Measurements from ENCODE around the gene SLC17A1.

SLC17A1 gene, protein sequence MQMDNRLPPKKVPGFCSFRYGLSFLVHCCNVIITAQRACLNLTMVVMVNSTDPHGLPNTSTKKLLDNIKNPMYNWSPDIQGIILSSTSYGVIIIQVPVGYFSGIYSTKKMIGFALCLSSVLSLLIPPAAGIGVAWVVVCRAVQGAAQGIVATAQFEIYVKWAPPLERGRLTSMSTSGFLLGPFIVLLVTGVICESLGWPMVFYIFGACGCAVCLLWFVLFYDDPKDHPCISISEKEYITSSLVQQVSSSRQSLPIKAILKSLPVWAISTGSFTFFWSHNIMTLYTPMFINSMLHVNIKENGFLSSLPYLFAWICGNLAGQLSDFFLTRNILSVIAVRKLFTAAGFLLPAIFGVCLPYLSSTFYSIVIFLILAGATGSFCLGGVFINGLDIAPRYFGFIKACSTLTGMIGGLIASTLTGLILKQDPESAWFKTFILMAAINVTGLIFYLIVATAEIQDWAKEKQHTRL

DNA sequence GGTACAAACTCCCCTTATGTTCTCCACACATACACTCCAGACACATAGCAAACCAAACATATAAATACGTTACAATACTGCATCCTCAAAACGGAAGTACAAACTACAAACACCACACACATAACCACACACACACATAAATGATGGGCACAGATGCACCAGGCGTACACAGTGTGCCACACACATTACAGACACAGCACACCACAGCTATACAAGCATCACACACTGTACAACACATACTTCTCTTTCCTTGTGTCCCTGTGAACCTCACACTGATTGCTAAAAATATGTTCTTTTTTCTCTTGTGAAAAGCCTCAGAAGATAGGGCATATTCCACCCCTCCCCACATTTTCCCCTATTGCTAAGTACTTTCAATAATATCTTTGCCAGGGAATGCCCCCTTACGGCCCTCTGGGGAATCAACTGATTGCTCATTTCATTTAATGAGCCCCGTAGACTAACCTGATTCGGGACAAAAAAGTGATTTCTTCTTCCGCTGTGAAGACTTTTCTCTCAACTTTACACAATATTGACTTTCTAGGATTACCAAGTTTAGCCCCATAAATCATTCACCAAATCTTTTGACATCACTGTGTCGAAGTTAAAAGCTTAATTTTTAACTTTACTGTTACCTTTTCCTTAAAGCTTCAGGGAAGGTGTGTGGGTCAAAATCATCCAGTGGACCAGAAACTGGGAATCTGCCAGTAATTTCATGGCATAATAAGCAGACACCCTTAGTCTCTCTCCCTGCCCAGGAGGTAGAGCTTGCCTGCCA lies at the start of gene SLC17A1:
Gene SLC17A1, minus strand, starts transcription at position 521 of the 775 bp plus-strand sequence. CDS start 1,495 bp downstream, outside the sequence.
- DNase-seq (ENCODE audit: low spot score) = no peak

DNA sequence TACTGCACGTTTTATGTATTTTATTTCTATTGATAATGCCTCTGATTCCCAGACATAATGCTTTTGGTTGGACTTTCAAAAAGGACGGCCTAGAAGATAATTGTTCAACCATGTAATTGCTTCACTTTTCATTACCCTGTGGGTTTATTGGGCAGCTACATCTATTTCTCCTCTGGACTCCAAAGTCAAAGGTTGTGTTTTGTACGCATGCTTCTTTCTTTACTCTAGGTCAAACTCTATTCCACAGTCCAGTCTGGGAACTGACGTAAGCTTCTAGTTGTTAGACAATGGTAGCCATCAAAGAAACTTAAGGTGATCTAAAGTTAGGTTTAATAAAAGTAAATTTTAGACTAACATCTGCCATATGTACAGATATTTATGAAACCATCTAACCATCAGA lies 48.7 kb upstream of the SLC17A1 start:
- no peak for DNase-seq (ENCODE audit: low spot score)

DNA sequence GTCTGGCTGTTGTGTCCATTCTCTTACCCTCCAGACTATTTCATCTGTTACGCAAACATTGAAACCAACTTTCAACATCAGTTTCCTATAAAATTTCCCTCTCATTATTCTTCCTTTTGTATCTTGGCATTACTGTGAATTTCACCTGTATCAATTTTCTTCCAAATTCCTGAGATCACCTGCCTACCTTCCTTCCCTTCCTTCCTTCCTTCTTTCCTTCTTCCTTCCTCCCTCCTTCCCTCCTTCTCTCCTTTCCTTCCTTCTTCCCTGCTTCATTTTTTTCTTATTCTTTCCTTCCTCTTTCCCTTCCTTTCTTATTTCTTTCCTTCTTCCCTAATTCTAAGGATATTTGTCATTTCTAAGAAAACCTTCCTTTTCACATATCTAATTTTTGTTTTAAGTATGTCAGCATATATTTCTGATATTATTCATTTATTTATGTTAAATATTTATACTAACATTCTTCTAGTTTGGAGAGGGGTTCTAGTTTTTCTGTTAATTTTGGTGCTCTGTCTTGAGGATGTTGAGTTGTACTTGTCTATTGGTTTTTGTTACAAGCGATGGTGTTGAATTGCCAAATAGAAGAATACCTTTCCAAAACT lies 47.0 kb upstream of the SLC17A1 start:
- no peak for DNase-seq (ENCODE audit: low spot score)

DNA sequence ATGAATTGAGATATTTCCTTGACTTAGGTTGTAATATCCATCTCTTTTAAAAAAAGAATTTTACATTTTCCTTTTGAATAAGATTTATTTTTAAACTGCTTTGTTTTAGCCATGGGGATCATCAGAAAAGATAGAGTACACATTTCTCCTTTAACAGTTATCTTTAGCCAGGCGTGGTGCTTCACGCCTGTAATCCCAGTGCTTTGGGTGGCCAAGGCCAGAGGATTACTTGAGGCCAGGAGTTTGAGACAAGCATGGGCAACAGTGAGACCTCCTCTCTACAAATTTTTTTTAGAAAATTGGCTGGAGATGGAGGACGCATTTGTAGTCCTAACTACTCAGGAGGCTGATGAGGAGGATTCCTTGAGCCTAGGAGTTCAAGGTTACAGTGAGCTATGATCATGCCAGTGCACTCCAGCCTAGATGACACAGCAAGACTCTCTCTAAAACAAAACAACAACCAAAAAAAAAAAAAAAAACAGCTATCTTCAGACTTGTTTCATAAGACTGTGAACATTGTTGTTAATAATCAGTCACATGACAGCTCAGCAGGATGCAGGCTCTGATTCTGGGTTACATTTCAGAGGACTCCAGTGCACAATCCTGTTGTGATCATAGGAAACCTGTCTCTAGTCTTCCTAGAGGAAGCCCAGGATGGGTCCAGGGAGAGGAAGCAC lies 44.2 kb upstream of the SLC17A1 start:
- DNase-seq (ENCODE audit: low spot score) = no peak

DNA sequence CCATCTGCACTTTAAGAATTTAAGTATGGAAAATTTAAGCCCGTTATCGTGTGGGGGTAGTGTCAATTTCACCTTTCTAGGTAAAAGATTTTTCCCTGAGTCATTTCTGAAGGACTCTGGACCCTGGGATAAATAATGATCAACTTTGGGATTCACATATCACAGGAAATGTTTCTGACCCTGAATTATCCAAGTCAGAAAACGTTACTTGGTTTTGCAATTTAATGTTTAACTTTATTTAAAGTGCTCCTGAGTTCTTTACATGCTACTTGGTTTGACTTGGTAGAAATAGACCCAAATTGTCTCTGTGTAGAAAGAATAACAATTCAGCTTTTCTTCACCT lies 43.7 kb upstream of the SLC17A1 start:
- no peak for DNase-seq (ENCODE audit: low spot score)

DNA sequence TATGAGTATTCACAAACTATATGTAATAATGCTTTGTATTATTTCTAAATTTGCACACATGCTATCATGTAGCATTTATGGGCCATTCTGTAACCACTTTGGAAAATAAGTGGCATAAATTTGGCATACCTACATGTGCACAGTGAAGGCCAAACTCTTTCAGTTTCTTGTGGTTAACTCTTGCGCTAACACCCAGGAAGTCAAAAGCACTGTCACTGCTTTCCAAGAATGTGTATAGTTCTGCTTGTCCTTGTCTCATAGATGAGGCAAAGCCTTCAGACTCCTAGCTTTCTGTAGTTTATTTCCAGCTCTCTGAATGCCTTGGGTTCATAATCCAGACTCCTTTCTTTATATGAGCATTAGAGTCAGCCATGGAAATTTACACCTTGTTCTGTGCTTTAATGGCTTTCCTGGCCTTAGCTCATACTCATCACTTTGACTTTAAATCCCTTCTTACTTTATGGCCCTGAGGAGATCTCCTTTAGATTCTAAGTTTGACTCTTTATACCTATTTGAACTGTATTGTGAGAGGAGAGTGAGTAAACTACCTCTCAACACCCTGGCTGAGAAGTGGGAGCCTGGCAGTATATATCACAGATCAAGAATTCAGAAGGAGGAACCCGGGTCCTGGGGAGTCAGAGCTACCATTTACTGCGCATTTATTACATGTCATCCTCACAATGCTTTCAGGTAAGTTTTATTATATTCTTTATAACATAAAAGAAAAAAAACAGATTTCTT lies 43.1 kb upstream of the SLC17A1 start:
- no peak for DNase-seq (ENCODE audit: low spot score)

DNA sequence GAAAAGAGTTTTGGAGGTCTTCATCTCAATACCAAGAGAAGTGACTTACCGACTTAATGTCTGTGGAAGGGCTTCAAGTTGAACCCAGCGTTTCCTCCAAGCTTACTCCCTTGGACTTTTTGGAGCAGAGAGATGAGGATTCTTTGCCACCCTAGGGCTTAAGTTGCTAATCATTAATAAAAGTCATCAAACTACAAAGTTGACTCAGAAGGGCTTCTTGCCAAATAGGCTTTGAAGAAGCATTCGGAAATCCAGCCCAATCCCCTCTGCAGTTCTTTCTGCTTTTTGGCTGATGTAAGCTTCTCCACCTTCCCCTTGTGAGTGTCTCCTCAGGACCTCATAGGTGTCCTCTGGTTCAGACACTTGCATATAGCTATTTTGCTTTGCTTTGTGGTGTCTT lies 42.3 kb upstream of the SLC17A1 start, which contains the start of gene SLC17A3:
Gene SLC17A3, minus strand, starts transcription at position 126 of the 400 bp plus-strand sequence. CDS start 5,856 bp downstream, outside the sequence.
- no peak for DNase-seq (ENCODE audit: low spot score)

DNA sequence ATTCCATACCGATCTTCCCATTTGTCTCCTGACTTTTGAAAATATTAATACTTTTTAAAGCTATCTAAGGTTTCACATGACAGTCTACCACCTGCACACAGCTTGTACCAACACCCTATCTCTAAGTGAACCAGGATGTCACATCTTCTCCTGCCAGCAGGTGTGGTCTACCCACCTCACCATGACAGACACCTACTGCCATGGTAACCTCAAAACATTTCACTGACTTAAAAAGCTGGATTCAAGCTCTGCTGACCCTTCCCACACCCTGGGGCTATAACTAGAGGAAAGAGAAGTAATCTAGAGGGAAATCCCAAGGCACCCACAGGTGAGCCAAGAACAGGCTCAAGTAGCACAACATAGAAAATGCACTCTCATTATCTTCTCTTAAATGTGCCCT lies 41.0 kb upstream of the SLC17A1 start:
- no peak for DNase-seq (ENCODE audit: low spot score)

DNA sequence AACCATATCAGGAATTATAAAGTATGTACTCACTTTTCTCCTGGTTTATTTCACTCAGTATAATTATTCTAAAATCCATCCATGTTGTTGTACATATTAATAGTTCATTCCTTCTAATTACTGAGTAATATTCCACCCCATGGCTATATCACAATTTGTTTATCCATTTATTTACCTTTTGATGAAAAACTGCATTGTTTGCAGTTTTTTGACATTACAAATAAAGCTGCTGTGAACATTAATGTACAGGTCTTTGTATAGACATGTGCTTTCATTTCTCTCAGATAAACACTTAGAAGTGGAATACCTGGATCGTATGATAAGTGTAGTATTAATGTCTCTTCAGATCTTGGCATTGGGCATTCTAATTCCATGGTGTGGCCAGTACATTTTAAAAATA lies 38.0 kb upstream of the SLC17A1 start:
- DNase-seq (ENCODE audit: low spot score) = no peak

DNA sequence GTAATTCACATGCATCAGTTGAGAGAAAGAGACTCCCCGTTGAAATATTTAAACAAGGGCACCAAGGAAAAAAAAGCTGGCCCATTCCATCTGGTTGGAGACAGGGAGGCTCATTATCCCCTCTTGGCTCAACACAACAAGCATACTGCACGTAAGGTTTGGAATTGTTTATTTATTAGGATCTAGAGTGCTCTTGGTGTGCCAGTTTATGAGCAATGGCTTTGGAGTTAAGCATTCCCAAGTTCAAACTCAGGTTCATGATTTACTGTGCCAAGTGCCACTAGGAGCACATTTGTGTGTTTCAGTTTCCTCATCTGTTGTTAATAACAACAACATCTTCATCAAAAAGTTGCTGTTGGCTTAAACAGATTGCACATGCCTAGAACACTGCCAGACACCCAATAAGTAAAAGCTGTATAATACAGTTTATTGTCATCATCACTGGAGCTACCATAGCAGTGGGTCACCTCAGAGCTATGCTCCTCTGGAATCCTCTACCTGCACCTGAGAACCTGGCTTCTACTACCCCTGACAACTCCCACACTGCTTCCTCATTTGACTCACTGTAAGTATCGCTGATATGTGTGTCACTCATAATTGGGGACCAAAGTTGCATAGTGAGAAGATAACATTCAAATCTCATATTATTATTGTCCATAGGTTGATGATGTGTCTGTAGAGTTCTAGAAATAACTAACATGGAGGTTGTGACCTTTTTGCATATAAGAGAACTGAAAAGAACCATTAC lies 36.8 kb upstream of the SLC17A1 start:
- no peak for DNase-seq (ENCODE audit: low spot score)

DNA sequence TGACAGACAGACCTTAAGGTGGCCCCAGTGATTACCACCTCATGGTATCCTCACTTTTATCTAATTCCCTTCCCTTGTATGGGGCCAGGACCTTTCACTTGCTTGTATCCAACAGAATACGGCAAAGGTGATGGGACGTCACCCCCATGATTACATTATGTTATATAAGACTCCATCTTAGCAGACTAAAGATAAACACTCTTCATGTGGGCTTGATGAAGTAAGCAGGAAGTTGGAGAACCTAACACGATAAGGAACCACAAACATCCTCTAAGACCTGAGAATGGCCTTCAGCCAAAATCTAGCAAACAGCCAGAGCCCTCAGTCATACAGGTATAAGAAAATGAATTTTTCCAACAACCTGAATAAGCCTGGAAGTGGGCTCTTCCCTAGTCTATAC lies 34.2 kb upstream of the SLC17A1 start:
- DNase-seq (ENCODE audit: low spot score) = no peak

DNA sequence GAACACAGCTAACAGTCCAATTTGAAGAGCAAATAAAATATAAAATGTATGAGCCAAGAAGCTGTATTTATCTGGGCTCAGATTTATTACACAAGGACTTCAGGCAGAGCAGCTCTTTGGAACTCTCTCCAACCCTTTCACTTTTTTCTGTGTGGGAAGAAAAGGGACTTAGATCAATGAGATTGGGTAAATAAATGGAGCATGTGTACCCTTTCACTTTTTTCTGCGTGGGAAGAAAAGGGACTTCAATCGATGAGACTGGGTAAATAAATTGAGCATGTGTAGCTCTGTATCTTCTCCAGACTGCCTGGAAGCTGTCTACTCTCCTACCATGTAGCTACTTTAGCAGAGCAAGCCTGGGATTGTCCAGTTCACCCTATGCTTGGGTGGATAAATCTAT lies 31.5 kb upstream of the SLC17A1 start:
- no peak for DNase-seq (ENCODE audit: low spot score)

DNA sequence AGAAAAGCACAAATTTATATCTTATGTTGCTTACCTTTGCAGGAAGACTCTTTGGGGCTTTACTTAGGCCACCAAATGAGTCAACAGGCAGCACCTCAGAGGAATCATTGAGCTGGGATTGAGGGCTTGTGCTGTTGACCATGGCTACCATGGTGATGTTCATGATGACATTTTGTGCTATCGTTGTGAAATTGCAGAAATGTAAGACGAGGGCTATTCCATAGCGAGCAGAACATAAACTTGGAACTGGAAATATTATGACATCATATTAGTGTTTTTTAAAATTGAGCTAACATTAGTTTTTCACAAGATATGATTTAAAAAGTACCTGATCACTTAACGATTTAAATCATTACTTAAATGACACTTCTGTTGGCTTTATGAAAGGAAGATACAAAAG lies 30.3 kb upstream of the SLC17A1 start:
- DNase-seq (ENCODE audit: low spot score) = no peak

DNA sequence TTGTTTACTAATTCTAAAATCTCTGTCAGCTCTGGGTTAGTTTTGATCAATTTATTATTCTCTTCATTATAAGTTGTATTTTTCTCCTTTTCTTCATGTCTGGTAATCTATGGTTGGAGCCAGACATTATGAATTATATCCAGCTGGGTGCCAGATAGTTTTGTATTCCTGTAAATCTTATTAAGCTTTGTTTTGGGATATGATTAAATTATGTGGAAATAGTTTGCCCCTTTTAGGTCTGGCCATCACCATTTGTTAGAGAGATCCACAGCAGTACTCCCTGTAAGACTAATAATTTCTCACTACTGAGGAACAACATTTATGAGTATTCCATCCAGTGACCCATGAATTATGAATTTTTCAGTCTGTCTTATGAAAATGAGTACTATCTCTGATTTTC lies 20.9 kb upstream of the SLC17A1 start:
- no peak for DNase-seq (ENCODE audit: low spot score)

DNA sequence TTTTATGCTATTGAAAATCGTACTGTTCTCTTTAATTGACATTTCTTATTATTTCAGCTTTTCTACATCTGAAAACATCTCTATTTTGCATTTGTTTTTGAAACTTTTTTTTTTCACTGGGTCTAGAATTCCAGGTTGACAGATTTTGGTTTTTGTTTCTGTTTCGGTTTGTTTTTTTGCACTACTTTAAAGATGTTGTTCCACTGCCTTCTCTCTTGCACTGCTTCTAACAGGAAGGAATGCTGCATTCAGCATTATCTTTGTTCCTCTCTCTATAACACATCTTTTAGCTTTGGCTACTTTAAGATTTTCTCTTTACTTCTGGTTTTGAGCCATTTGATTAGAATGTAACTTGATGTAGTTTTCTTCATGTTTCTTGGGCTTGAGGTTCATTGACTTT lies 20.1 kb upstream of the SLC17A1 start:
- DNase-seq (ENCODE audit: low spot score) = no peak

DNA sequence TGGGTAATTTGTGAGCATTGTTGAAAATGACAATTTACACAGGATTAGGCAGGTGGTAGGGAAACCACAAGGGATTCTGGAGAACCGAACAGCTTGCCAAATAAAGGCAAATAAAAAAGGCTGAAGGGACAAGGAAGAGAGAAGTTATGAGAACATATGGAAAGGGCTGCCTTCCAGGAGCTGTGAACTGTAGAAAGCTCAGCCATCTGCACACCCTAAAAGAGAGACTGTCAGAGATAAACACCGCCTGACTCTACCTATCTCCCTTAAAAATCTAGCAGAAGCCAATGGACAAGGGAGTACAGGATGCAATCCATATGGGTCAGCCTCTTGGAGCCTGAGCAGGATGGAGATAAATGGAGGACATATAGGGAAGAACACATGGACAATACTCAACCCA lies 12.7 kb upstream of the SLC17A1 start:
- no peak for DNase-seq (ENCODE audit: low spot score)

DNA sequence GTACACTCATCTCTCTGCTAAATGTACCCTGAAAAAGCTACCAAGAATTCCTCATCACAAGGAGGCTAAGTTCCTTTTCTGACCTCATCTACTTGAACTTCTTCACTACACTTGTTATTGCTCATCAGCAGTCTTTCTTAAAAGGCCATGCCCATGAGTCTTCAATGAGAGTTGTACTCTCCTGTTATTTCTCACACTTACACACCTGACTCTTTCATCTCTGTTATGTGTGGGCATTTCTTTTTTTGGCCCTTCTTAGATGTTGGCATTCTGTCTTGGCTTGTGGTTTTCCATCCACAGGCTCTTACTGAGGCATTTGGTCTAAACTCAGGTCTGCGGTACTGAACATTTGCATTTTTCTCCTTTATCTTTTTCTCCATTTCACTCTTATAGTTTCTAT lies 10.7 kb upstream of the SLC17A1 start:
- DNase-seq (ENCODE audit: low spot score) = no peak

DNA sequence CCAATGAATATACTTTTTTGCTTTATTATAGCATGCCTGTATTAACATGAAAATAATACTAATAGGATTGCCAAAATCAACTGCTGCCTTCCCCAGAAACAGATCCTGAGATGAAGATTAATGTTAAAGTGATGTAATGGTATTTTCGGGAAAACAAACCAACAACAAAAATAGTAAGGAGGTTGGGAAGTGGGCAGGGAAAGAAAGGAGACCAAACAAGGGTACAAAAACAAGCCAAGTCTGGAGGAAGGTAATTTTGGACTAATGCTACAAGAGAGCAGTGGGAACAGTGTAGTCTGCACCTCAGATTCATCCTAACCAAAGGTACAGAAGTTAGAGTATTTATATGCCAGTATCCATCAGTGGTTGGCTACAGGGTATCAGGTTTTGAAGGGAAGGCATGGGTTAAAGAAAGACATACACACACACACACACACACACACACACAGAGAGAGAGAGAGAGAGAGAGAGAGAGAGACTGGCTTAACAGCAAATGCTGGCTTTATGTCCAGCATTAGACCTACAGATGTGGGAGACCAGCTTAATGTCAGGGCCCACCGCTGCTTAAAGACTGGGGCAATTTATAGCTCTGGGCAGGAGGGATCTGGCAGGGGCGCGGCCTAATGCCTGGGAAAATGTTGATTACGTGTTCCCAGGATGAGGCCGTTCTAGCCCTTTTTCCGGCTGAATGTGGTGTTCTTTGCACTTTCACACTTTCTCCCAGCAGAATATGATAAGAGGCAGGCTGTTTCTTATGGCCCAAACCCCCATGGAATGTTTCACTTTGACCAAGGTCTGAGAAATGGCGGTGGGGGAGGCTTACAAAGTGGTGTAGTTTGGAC lies 3.8 kb upstream of the SLC17A1 start:
- no peak for DNase-seq (ENCODE audit: low spot score)

DNA sequence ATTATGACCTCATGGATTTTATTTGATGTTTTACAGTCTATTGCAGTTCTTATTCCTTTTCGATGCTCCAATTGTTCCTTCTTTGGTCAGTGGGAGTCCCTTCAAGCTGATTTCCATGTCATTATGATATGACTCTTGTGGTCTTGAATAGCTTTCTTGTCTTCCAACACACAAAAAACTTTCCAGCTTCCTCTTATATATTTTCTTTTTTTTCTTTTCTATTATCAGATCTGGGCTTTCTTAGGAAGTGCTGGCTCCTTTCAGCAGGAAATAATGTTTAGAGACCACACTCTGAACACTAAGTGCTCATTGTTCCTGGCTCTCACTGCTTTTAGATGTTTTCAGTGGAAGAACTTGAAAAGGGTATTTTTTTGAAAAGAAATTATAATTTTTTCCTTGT lies 3.1 kb upstream of the SLC17A1 start:
- DNase-seq (ENCODE audit: low spot score) = no peak

DNA sequence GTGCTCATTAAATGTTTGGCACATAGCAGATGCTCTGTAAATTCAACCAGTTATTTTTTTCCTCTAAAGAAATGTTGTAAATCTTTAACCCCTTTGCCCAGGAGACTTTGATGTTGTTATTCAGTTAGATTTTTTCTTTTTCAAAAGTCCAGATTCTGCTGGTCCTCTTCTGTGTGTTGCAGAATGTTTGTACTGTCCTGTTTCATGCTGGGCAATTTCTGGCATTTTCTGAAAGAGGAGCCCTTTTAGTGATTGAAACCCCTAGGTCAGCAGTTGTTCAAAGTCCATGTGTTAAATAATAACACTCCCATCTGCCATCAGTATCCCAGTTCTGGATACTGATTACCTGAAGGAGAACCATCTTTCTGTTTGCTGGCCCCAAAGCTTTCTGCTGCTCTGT lies 1.3 kb upstream of the SLC17A1 start:
- no peak for DNase-seq (ENCODE audit: low spot score)
